AG09309 (cell line): Measurements from ENCODE around the gene PYGB.
"Not testable (repeated sequence)": the region's sequence is repeated elsewhere in the genome, so short reads cannot be mapped to it uniquely, and the experiment has no call there.

Source experiments
- DNase-seq: peaks from one replicate; pipeline ENCODE4 v3.0.0-alpha.2; 2010; ENCODE audit warnings: low read depth
- H3K4me3 ChIP-seq: 2 replicates; pipeline ENCODE4 v1.5.1; 2011; ENCODE audit warnings: mild to moderate bottlenecking, low read depth, low read length, moderate library complexity; ENCODE audit not compliant: control insufficient read depth
- TF ChIP-seq, protein P1 (sequence below): IDR thresholded peaks from 2 replicates; pipeline ENCODE4 v1.5.1; 2011; ENCODE audit warnings: mild to moderate bottlenecking, low read depth, low read length, inconsistent platforms; ENCODE audit not compliant: insufficient read depth, control insufficient read depth; ENCODE audit errors: missing control alignments

PYGB gene

DNA sequence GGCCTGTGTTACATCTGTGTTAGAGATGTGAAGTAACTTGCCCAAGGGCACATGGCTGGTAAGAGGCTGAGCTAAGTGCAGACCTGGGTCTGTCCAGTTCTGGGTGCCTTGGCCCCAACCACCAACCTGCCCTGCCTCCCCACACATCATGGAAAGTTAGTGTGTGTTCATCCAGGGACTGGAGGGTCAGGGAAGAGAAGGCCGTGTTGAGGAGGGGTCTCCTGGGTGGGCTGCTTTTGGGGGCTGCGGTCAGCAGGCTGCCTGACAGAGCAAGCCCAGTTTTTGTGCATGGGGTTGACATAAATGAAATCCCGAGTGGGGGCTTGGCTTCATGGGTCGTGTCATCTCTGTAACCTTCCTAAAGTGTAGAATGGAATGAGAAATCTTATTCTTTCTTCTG lies 10.9 kb downstream of the PYGB start:
- TF ChIP-seq, protein P1, sequence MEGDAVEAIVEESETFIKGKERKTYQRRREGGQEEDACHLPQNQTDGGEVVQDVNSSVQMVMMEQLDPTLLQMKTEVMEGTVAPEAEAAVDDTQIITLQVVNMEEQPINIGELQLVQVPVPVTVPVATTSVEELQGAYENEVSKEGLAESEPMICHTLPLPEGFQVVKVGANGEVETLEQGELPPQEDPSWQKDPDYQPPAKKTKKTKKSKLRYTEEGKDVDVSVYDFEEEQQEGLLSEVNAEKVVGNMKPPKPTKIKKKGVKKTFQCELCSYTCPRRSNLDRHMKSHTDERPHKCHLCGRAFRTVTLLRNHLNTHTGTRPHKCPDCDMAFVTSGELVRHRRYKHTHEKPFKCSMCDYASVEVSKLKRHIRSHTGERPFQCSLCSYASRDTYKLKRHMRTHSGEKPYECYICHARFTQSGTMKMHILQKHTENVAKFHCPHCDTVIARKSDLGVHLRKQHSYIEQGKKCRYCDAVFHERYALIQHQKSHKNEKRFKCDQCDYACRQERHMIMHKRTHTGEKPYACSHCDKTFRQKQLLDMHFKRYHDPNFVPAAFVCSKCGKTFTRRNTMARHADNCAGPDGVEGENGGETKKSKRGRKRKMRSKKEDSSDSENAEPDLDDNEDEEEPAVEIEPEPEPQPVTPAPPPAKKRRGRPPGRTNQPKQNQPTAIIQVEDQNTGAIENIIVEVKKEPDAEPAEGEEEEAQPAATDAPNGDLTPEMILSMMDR = no peak
- DNase-seq = no peak
- no peak overlapping the region for H3K4me3 ChIP-seq

DNA sequence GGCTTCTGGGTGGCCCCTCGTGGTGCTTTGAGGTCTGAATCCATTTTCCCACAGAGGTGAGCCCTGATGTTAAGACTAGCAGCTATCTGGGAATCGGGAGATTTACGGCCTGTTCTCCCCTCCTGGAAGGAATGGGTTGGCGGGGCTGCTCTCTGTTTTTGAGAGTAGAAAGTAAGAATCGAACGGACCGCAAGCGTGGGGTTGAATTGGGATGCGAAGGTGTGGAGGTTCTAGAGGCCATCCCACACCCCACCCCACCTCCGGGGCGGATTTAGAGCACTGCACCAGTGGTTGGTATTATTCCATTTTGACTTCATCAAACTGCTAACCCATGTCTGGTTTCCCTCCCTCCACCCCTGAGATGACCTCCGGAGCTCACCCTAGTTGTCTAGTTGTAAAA lies 11.5 kb downstream of the PYGB start:
- TF ChIP-seq, protein P1 = no peak
- H3K4me3 ChIP-seq = no peak overlapping the region
- DNase-seq = no peak

- no peak for DNase-seq
- TF ChIP-seq, protein P1 = no peak
- H3K4me3 ChIP-seq = no peak overlapping the region
These were observed 11.9 kb downstream of the PYGB start for GRCh38 chr20:25259788-25260254.

DNA sequence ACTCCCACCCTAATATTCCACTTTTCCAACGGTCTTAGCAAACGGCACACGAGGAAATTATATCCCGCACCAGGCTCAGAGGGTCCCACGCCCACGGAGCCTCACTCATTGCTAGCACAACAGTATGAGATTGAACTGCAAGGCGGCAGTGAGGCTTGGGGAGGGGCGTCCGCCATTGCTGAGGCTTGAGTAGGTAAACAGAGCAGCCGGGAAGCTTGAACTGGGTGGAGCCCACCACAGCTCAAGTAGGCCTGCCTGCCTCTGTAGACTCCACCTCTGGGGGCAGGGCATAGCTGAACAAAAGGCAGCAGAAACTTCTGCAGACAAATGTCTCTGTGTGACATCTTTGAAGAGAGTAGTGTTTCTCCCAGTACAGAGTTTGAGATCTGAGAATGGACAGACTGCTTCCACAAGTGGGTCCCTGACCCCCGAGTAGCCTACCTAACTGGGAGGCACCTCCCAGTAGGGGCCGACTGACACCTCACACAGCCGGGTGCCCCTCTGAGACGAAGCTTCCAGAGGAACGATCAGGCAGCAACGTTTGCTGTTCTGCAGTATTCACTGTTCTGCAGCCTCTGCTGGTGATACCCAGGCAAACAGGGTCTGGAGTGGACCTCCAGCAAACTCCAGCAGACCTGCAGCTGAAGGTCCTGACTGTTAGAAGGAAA lies 13.0 kb downstream of the PYGB start:
- DNase-seq, H3K4me3 ChIP-seq: not testable (repeated sequence)

- TF ChIP-seq, protein P1 = no peak
- DNase-seq = no peak
- no peak overlapping the region for H3K4me3 ChIP-seq
These were observed 21.4 kb downstream of the PYGB start for GRCh38 chr20:25269057-25269832.

DNA sequence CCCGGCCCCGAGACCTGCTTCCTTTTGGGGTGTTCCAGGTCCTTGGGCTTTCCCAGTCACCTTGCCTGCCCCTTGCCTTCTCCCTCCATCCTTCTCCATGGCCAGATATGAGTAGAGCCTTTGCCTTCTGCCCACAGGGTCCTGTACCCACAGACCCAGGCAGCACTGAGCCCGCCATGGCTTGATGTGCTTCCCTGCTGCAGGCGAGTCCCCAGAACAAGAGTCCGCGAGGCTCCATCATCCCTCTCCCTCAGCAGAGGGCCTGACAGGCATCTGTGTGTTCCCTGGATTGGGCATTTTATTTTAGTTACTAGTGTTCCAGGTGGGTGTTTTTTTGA lies 21.9 kb downstream of the PYGB start:
- no peak overlapping the region for H3K4me3 ChIP-seq
- TF ChIP-seq, protein P1 = no peak
- no peak for DNase-seq

- TF ChIP-seq, protein P1 = no peak
- DNase-seq = no peak
- no peak overlapping the region for H3K4me3 ChIP-seq
These were observed 23.0 kb downstream of the PYGB start for GRCh38 chr20:25270829-25271251.
